Stimulated activated CD8-positive, alpha-beta memory T cell treated with anti-CD3 and anti-CD28 coated beads, Interleukin-15, amount 100 ng/mL, for 24 hours (primary cell): ENCODE results near the gene PIEZO1.

Experiments
- DNase-seq: peaks from one replicate; pipeline ENCODE4 v3.0.0-alpha.2; 2020; ENCODE audit warnings: low read depth

The PIEZO1 gene

GRCh38 chr16:88817785-88818574 is 33.0 kb upstream of the PIEZO1 start:
- DNase-seq: no peak

DNA sequence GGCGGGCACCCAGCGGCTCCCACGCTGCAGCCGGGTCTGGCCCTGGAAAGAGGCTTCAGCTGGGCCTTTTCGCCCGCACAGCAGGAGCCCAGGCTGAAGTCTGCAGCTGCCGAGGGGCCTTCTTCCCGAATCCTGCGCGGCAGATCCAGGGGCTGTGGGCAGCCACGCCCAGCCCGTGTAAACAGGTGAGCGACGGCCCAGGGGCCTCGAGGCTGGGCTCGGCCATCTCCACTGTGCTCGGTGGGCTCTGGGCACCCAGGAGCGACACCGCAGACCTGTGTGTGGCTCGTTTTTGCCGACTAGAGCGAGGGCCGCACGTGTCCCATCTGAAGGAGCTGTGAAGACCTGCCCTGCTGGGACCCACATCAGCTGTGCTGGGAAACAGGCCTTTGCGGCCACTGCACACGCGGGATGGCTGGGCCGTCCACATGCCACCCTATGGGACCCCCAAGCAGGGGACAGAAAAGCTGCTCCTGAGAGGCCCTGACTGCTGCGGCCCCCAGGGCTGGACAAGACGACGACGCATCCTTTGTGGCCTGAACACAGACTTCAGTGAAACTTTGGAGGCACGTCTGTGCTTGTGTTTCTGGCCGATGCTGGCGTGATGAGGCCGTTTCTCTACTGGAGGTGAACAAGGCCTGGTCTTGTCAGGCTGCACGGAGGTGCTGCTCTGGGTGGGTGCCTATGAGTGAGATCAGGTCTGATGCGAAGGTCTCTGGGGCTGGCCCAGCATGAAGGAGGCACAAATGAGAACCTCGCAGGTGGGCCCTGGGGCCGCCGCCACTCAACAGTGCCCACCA is 31.9 kb upstream of the PIEZO1 start:
- DNase-seq: no peak

- DNase-seq: no peak
These were observed 31.0 kb upstream of the PIEZO1 start for GRCh38 chr16:88815901-88816589.

- DNase-seq: no peak
These were observed 30.2 kb upstream of the PIEZO1 start for GRCh38 chr16:88815227-88815626.

DNA sequence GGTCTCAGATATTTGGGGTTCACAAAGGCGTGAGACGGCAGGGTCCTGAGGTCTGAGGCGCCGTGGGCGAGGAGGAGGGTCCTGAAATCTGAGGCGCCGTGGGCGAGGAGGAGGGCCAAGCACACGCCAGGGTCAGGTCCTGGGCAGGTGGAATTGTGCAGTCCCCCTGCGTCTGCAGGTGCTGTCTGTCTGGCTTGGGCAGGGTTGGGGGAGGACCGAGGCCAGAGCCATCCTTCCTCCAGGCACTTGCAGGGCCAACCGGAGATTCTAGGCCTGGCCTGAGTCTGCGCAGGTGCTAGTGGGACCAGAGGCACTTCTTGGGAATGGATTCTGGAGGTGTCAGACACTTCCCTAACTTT is 29.1 kb upstream of the PIEZO1 start:
- no peak for DNase-seq

- no peak for DNase-seq
These were observed 28.5 kb upstream of the PIEZO1 start for GRCh38 chr16:88813269-88814143.

DNA sequence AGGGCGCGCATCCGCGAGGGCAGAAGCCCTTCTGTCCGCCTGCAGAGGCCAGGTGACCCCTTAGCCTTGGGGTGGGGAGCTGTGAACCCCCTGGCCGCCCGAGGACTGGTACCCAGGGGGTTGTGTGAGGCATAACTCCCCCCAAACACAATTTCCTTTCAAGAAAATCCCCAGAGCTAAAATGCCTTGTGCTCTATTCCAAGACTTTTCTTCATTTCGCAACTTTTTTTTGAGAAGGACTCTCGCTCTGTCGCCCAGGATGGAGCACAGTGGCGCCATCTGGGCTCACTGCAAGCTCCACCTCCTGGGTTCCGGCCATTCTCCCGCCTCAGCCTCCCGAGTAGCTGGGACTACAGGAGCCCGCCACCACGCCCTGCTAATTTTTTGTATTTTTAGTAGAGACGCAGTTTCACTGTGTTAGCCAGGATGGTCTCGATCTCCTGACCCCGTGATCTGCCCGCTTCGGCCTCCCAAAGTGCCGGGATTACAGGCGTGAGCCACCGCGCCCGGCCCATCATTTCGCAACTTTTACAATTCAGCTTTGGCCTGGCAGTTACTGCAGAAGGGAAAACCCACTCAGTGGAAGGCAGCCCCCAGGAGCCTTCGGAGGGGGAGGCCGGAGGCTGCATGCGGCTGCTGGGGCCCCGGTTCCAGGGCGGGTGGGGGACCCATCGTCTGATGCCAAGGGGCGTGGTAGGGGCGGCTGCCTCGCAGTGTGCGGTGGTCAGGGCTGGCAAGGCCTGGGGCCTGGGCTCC is 27.7 kb upstream of the PIEZO1 start:
- DNase-seq: no peak

- peak; percentile 93 for DNase-seq
These were observed 26.9 kb upstream of the PIEZO1 start, which contains the start of gene APRT for GRCh38 chr16:88811769-88812512. TSS of gene APRT (minus strand) at chr16:88811928. CDS start at chr16:88811899, 29 bp downstream.

- DNase-seq: no peak
These were observed 26.1 kb upstream of the PIEZO1 start for GRCh38 chr16:88810912-88811768.

DNA sequence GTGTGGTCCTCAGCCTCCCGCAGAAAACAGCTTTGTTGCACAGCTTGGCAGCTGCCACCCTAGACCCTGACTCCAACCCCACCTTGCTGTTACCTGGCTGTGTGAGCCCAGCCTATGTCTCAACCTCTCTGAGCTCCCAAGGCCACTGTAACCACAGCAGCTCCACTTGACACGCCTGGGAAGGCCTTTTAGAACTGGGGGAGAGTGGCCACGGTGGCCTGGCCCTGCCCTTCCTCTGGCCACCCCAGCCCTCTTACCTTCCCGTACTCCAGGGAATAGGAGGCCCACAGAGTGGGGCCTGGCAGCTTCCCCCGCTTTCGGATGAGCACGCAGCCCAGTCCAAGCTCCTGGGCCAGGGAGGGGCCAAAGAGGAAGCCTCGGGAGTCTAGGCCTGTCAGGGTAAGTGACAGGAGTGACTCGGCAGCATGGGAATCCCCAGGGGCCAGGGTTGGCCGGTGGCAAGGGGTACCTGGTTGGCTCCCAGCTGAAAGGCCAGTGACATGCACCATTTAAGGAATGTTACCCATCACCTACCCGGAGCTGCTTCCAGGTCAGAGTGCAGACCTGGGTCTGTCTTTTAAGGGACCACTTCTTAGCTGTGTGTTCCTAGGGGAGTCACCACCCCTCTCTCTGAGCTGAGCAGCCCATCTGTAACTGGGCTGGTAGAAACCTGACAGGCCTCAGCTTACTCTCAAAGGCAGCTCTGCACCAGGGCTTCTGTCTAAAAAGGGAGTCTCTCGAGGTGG is 25.3 kb upstream of the PIEZO1 start:
- DNase-seq: no peak

DNA sequence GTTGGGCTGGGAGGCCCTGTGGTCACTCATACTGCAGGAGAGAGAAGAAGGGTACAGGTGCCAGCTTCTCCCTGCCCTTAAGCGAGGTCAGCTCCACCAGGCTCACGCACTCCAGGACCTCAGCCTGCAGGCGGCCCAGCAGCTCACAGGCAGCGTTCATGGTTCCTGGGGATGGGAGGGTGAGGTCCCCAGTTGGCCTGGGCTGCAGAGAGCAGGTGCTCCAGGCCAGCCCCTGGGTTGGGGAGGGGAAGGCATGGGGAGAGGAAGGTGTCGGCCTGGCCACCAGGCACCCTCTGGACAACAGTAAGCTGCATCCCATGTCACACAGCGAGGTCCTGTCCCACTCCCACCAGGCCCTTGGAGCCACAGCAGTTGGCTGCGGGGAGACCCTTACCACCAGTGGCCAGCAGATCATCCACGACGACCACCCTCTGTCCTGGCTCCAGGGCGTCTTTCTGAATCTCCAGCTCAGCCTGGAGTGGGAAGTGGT is 24.7 kb upstream of the PIEZO1 start:
- no peak for DNase-seq

DNA sequence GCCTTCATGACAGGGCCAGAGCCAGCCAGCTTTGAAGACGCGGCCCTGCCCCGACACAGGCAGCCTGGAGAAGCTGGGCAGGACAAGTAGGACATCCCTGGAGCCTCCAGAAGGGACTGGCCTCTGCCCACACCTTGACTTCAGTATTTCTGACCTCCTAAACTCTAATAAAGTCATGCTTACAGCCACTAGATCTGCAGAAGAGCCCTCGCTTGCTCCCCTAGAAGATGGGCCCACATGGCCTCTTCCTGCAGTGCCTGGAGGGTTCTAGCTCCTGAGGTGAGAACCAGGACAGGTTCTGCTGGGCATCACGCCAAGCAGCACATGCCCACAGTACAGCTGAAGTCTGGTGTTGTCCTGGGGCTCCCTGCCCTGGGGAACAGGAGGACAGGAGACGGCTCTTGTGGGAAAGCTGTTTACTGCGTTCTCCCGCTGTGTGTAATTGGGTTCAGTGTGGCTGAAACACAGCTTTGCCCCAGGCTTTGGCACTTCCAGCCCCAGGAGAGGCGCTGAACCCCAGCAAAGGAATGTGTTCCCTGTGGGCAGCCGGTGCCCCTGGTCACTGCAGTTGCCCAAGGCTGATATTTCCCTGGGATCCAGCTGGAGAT is 24.2 kb upstream of the PIEZO1 start:
- DNase-seq: no peak

DNA sequence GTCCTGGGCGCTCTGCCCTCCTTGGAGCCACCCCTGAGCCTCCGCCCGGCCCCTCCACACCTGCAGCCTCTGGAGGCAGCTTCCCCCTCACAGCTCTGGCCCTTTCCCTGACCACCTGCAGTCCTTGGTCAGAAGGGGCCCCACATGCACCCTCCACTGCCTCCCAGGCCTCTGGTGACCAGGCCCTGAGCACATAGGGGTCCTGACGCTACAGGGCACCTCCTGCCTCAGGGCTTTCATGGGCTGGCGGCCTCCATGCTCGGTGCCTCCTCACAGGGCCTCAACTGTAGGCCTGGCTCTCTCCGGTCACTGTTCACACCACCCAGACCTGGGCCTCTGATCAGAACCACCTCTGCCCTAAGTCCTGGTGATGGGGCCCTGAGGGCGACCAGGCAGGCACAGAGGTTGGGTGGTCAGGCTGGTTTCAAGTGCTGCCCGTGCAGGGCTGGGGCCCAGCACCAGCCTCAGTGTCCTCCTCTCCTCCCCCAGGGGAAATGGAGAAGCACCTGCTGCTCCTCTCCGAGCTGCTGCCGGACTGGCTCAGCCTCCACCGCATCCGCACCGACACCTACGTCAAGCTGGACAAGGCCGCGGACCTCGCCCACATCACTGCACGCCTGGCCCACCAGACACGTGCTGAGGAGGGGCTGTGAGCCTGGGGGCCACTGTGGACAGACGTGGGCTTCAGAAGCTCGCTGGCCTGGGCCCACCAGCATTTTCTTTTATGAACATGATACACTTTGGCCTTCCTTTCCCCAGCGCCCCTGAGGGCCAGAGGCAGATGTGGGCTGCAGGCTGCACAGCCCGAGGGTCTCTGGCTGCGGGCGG is 22.8 kb upstream of the PIEZO1 start:
- no peak for DNase-seq

- no peak for DNase-seq
These were observed 22.2 kb upstream of the PIEZO1 start for GRCh38 chr16:88807142-88807625.

- no peak for DNase-seq
These were observed 21.6 kb upstream of the PIEZO1 start for GRCh38 chr16:88806491-88807111.

DNA sequence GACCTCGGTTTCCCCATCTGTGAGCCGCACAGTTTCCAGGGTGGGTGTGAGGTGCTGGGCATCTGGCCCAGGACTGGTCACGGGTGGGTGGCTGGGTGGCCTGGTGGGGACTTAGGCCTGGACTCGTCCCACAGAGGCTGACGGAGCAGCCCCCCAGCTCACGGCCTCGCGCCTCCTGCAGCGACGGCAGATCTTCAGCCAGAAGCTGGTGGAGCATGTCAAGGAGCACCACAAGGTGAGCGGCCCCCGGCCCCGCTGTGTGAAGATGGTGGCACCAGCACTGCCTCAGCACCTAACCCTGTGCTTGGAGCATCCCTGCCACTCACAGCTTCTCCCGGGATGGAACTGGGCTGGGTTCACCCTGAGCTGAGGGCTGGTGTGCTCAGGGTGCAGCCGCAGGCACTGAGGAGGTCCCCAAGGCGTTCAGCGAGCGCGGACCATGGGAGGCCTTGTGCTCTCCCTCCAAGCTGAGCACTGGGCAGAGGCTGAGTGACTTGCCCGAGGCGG is 20.9 kb upstream of the PIEZO1 start:
- DNase-seq: no peak
